Measurements from ENCODE around the gene STAG3. TPM values are rescaled to one million over a fixed set of nuclear protein-coding genes. Genes with fewer than 3 reads are reported as not detected.
"Not testable (repeated sequence)": the region's sequence is repeated elsewhere in the genome, so short reads cannot be mapped to it uniquely, and the experiment has no call there.

STAG3 gene
- total RNA-seq, 2 donors from 2014 or later = not detected

- Histone ChIP-seq H3K27me3 (no peaks in the 10 kb centered on the region), H3K27ac (peak overlapping the region in 2 of 4 donors; percentile 11 to 30), H3K4me1 (no peaks in the 10 kb centered on the region), H3K9me3 (no peaks in the 10 kb centered on the region), H3K4me3 (no peak overlapping the region), H3K36me3 (replicated peaks in 1 of 2; ENCODE audit: insufficient read depth in 1 of 2, low read depth in 2 of 2) (peaks cover 0 to 3% of the 10 kb centered on the region in 2 donors)
- intact Hi-C loops (cut with DNase I) = no loop called here
- TF ChIP-seq CTCF (IDR thresholded peaks at IDR 0.05) = no peak
- no peak for TF ChIP-seq POLR2A (IDR thresholded peaks at IDR 0.05)
- ATAC-seq (no peak), DNase-seq (no peak)
- 81 to 86% methylated on average over 11 to 14 of the region's 14 CpGs for WGBS, 2 donors
Observed at GRCh38 chr7:100221767-100222444, 44.2 kb downstream of the STAG3 start.

- Histone ChIP-seq H3K4me3 (no peak overlapping the region), H3K27me3 (no peaks in the 10 kb centered on the region), H3K4me1 (no peaks in the 10 kb centered on the region), H3K36me3 (replicated peaks in 1 of 2; ENCODE audit: insufficient read depth in 1 of 2, low read depth in 2 of 2) (peaks cover 0 to 3% of the 10 kb centered on the region in 2 donors), H3K27ac (no peak overlapping the region), H3K9me3 (no peaks in the 10 kb centered on the region)
- DNase-seq = no peak
- no peak for TF ChIP-seq CTCF (IDR thresholded peaks at IDR 0.05)
- TF ChIP-seq POLR2A (IDR thresholded peaks at IDR 0.05) = no peak
- intact Hi-C loops (cut with DNase I) = no loop called here
- WGBS, 2 donors = 90 to 100% methylated on average over 2 to 13 of the region's 13 CpGs
- no peak for ATAC-seq
Observed at GRCh38 chr7:100222445-100223132, 44.9 kb downstream of the STAG3 start.

GRCh38 chr7:100223376-100223927, 45.7 kb downstream of the STAG3 start:
- H3K4me3 ChIP-seq; H3K9me3 ChIP-seq; H3K27me3 ChIP-seq; intact Hi-C loops (cut with DNase I); H3K4me1 ChIP-seq; H3K36me3 ChIP-seq (replicated peaks in 1 of 2; ENCODE audit: insufficient read depth in 1 of 2, low read depth in 2 of 2); H3K27ac ChIP-seq; DNase-seq; ATAC-seq: not testable (repeated sequence)
- 90 to 100% methylated on average over 3 to 15 of the region's 17 CpGs for WGBS, 2 donors

- H3K4me3 ChIP-seq; ATAC-seq; H3K36me3 ChIP-seq (replicated peaks in 1 of 2; ENCODE audit: insufficient read depth in 1 of 2, low read depth in 2 of 2); H3K4me1 ChIP-seq; H3K27me3 ChIP-seq; H3K9me3 ChIP-seq; intact Hi-C loops (cut with DNase I); H3K27ac ChIP-seq; DNase-seq: not testable (repeated sequence)
- WGBS, 2 donors = 84 to 88% methylated on average over 6 of the region's 6 CpGs
Observed at GRCh38 chr7:100224891-100225290, 47.2 kb downstream of the STAG3 start.

- H3K9me3 ChIP-seq; H3K27ac ChIP-seq; H3K27me3 ChIP-seq; H3K4me1 ChIP-seq; DNase-seq; H3K4me3 ChIP-seq; ATAC-seq; intact Hi-C loops (cut with DNase I); H3K36me3 ChIP-seq (replicated peaks in 1 of 2; ENCODE audit: insufficient read depth in 1 of 2, low read depth in 2 of 2): not testable (repeated sequence)
- whole genome bisulfite sequencing, 2 donors = 73 to 81% methylated on average over 8 of the region's 8 CpGs
Observed at GRCh38 chr7:100234660-100235317, 57.1 kb downstream of the STAG3 start.

GRCh38 chr7:100239975-100240374, 62.3 kb downstream of the STAG3 start:
- H3K36me3 ChIP-seq (replicated peaks in 1 of 2; ENCODE audit: insufficient read depth in 1 of 2, low read depth in 2 of 2); intact Hi-C loops (cut with DNase I); H3K27ac ChIP-seq; ATAC-seq; DNase-seq; H3K9me3 ChIP-seq; H3K27me3 ChIP-seq; H3K4me3 ChIP-seq: not testable (repeated sequence)
- peaks cover 11% of the 10 kb centered on the region for H3K4me1 ChIP-seq
- WGBS, 2 donors = 93 to 100% methylated on average over 7 of the region's 7 CpGs

- H3K36me3 ChIP-seq (replicated peaks in 1 of 2; ENCODE audit: insufficient read depth in 1 of 2, low read depth in 2 of 2); H3K27ac ChIP-seq; H3K27me3 ChIP-seq; DNase-seq; H3K4me3 ChIP-seq; ATAC-seq; H3K9me3 ChIP-seq; intact Hi-C loops (cut with DNase I): not testable (repeated sequence)
- peaks cover 24% of the 10 kb centered on the region for H3K4me1 ChIP-seq
- 70 to 83% methylated on average over 2 to 10 of the region's 12 CpGs for WGBS, 2 donors
Observed at GRCh38 chr7:100243385-100243784, 65.7 kb downstream of the STAG3 start.

GRCh38 chr7:100244988-100245605, 67.4 kb downstream of the STAG3 start:
- H3K4me1 ChIP-seq = peaks cover 24% of the 10 kb centered on the region
- DNase-seq; H3K9me3 ChIP-seq; intact Hi-C loops (cut with DNase I); H3K36me3 ChIP-seq (replicated peaks in 1 of 2; ENCODE audit: insufficient read depth in 1 of 2, low read depth in 2 of 2); ATAC-seq; H3K27ac ChIP-seq; H3K27me3 ChIP-seq; H3K4me3 ChIP-seq: not testable (repeated sequence)
- WGBS, 2 donors = 79 to 80% methylated on average over 7 to 8 of the region's 9 CpGs

Measured in body of pancreas (tissue), 4 donors.